Smooth muscle cell (in vitro differentiated cells): ENCODE measurements around the gene CTIF. TPM values are rescaled to one million over a fixed set of nuclear protein-coding genes. Genes with fewer than 3 reads are reported as not detected.

Source experiments
- DNase-seq: peaks from one replicate; lab custom pipeline; 2025; ENCODE audit not compliant: unreplicated experiment; lab: John Stamatoyannopoulos, UW
- H2AFZ ChIP-seq: fragments of 200-600 bp; sonication (generic); 2 replicates; pipeline ENCODE4 v1.6.0; 2016; ENCODE audit warnings: antibody characterized with exemption, low read depth, mild to moderate bottlenecking
- H3F3A ChIP-seq: fragments of 200-600 bp; sonication (generic); 2 replicates; pipeline ENCODE4 v1.6.0; 2017; ENCODE audit warnings: antibody characterized with exemption, low read depth
- H3K27ac ChIP-seq: fragments of 200-600 bp; sonication (generic); 2 replicates; pipeline ENCODE4 v1.5.1; 2016; ENCODE audit warnings: low read depth, mild to moderate bottlenecking
- H3K27me3 ChIP-seq: fragments of 200-600 bp; sonication (generic); 2 replicates; pipeline ENCODE4 v1.6.1; 2016; ENCODE audit warnings: low read depth, mild to moderate bottlenecking
- H3K36me3 ChIP-seq: fragments of 200-600 bp; sonication (generic); 2 replicates; pipeline ENCODE4 v1.5.1; 2016; ENCODE audit warnings: low read depth
- H3K4me1 ChIP-seq: fragments of 200-600 bp; sonication (generic); 2 replicates; pipeline ENCODE4 v1.5.1; 2016; ENCODE audit warnings: low read depth
- H3K4me2 ChIP-seq: fragments of 200-600 bp; sonication (generic); 2 replicates; pipeline ENCODE4 v1.6.0; 2016; ENCODE audit warnings: mild to moderate bottlenecking
- H3K4me3 ChIP-seq: fragments of 200-600 bp; sonication (generic); 2 replicates; pipeline ENCODE4 v1.5.1; 2016; ENCODE audit warnings: mild to moderate bottlenecking
- H3K79me2 ChIP-seq: fragments of 200-600 bp; sonication (generic); 2 replicates; pipeline ENCODE4 v1.6.0; 2016; ENCODE audit warnings: low read depth, mild to moderate bottlenecking
- H3K9ac ChIP-seq: fragments of 200-600 bp; sonication (generic); 2 replicates; pipeline ENCODE4 v1.6.0; 2016; ENCODE audit warnings: low read depth
- H3K9me3 ChIP-seq: fragments of 200-600 bp; sonication (generic); replicated peaks from 2 replicates; pipeline ENCODE4 v1.5.1; 2016; ENCODE audit warnings: low read depth
- H4K20me1 ChIP-seq: fragments of 200-600 bp; sonication (generic); 2 replicates; pipeline ENCODE4 v1.6.0; 2016; ENCODE audit warnings: low read depth
- CTCF ChIP-seq: fragments of 200-600 bp; sonication (generic); IDR thresholded peaks from 2 replicates; pipeline ENCODE4 v1.5.1; 2017; ENCODE audit warnings: borderline replicate concordance, mild to moderate bottlenecking, antibody characterized with exemption; ENCODE audit not compliant: insufficient read depth, poor library complexity, severe bottlenecking
- WGBS: methylation state at CpG from one replicate; pipeline ENCODE4 v1.1.7; 2016; ENCODE audit warnings: low lambda C conversion rate; 5-methylcytosine and 5-hydroxymethylcytosine counted together
- polyA plus RNA-seq: library from polyadenylated mRNA; unstranded; fragments of >200 nt; fragmentation: Nextera tagmentation; extraction: Ambion mirVana; gene quantifications from 2 replicates; pipeline ENCODE4 v1.2.1, GENCODE V29; 2016
- total RNA-seq: library from RNA; depleted of rRNA; stranded (reverse); fragments of >200 nt; gene quantifications from 2 replicates; pipeline ENCODE4 v1.2.3, GENCODE V29; 2014

The CTIF gene
- total and polyA plus RNA-seq, 2 experiments from 2014 or later = 22.2 to 25.3 TPM

- Histone ChIP-seq H3F3A (no peaks in the 10 kb centered on the region), H4K20me1 (peaks cover 98% of the 10 kb centered on the region), H3K9ac (no peak overlapping the region), H3K9me3 (no peaks in the 10 kb centered on the region), H3K4me3 (no peak overlapping the region), H2AFZ (no peak overlapping the region), H3K27me3 (no peaks in the 10 kb centered on the region), H3K27ac (no peak overlapping the region), H3K4me1 (peaks cover 18% of the 10 kb centered on the region), H3K36me3 (no peaks in the 10 kb centered on the region), H3K4me2 (no peak overlapping the region), H3K79me2 (peaks cover 78% of the 10 kb centered on the region)
- 98% methylated on average over 5 of the region's 5 CpGs for WGBS
- TF ChIP-seq CTCF = no peak
- no peak for DNase-seq
Measured at GRCh38 chr18:48577478-48578190, 38.8 kb downstream of the CTIF start.

GRCh38 chr18:48578289-48578688 lies 39.5 kb downstream of the CTIF start:
- Histone ChIP-seq H3F3A (no peaks in the 10 kb centered on the region), H3K4me3 (no peak overlapping the region), H3K27ac (no peak overlapping the region), H3K4me1 (peaks cover 18% of the 10 kb centered on the region), H2AFZ (no peak overlapping the region), H4K20me1 (peaks cover 98% of the 10 kb centered on the region), H3K9me3 (no peaks in the 10 kb centered on the region), H3K4me2 (no peak overlapping the region), H3K9ac (no peak overlapping the region), H3K27me3 (no peaks in the 10 kb centered on the region), H3K79me2 (peaks cover 76% of the 10 kb centered on the region), H3K36me3 (no peaks in the 10 kb centered on the region)
- 85% methylated on average over 3 of the region's 3 CpGs for WGBS
- no peak for TF ChIP-seq CTCF
- no peak for DNase-seq

- no peak overlapping the region for H3K4me3 ChIP-seq
- peaks cover 98% of the 10 kb centered on the region for H4K20me1 ChIP-seq
- no peak for TF ChIP-seq CTCF
- H3K27me3 ChIP-seq = no peaks in the 10 kb centered on the region
- WGBS = 93% methylated on average over 7 of the region's 7 CpGs
- no peak overlapping the region for H2AFZ ChIP-seq
- peaks cover 15% of the 10 kb centered on the region for H3K4me1 ChIP-seq
- no peak for DNase-seq
- peaks cover 70% of the 10 kb centered on the region for H3K79me2 ChIP-seq
- no peak overlapping the region for H3K9ac ChIP-seq
- H3K27ac ChIP-seq = no peak overlapping the region
- no peak overlapping the region for H3K4me2 ChIP-seq
- no peaks in the 10 kb centered on the region for H3K36me3 ChIP-seq
- no peaks in the 10 kb centered on the region for H3F3A ChIP-seq
- H3K9me3 ChIP-seq = no peaks in the 10 kb centered on the region
Measured at GRCh38 chr18:48580066-48580465, 41.2 kb downstream of the CTIF start.

GRCh38 chr18:48580782-48581181 lies 42.0 kb downstream of the CTIF start:
- H2AFZ ChIP-seq = no peak overlapping the region
- no peak for TF ChIP-seq CTCF
- H3K79me2 ChIP-seq = peaks cover 70% of the 10 kb centered on the region
- H3K27me3 ChIP-seq = no peaks in the 10 kb centered on the region
- H3K27ac ChIP-seq = no peak overlapping the region
- H3K4me3 ChIP-seq = no peak overlapping the region
- peaks cover 9% of the 10 kb centered on the region for H3K4me1 ChIP-seq
- H3K9me3 ChIP-seq = no peaks in the 10 kb centered on the region
- no peaks in the 10 kb centered on the region for H3K36me3 ChIP-seq
- peaks cover 98% of the 10 kb centered on the region for H4K20me1 ChIP-seq
- DNase-seq = no peak
- WGBS = 76% methylated on average over 10 of the region's 10 CpGs
- H3K9ac ChIP-seq = no peak overlapping the region
- no peaks in the 10 kb centered on the region for H3F3A ChIP-seq
- no peak overlapping the region for H3K4me2 ChIP-seq
